Tibial nerve (tissue), 4 donors: ENCODE results near the gene RHOG.

ENCODE experiments used
- CTCF ChIP-seq, 5 experiments: fragments of 200-600 bp in 3 of 5; fragments of 450-650 bp in 2 of 5; sonication (generic) in 3 of 5; IDR thresholded peaks; one replicate each; pipeline ENCODE4 v1.5.1; 2016 to 2019; ENCODE audit warnings: antibody characterized with exemption in 5 of 5, mild to moderate bottlenecking in 3 of 5, moderate library complexity in 2 of 5
- EP300 ChIP-seq, 2 donors: sonication (generic); formaldehyde crosslinking; IDR thresholded peaks; one replicate each; pipeline ENCODE4 v1.6.1; 2017; ENCODE audit warnings: antibody characterized with exemption in 2 of 2, mild to moderate bottlenecking in 1 of 2
- POLR2A ChIP-seq, 2 donors: fragments of 450-650 bp; IDR thresholded peaks; one replicate each; pipeline ENCODE4 v1.6.1; 2017; ENCODE audit warnings: antibody characterized with exemption in 2 of 2, mild to moderate bottlenecking in 2 of 2, moderate library complexity in 2 of 2

GRCh38 chr11:3835751-3836150, 5.0 kb downstream of the RHOG start:
- TF ChIP-seq EP300 (IDR thresholded peaks at IDR 0.05) (no peak), CTCF (IDR thresholded peaks at IDR 0.05) (no peak), POLR2A (IDR thresholded peaks at IDR 0.05) (no peak)
